Natural killer cell (primary cell): ENCODE data around the gene JPT2. TPM values are rescaled to one million over a fixed set of nuclear protein-coding genes. Genes with fewer than 3 reads are reported as not detected.

Source experiments
- ATAC-seq, 3 donors: fragments of 150-1000 bp in 2 of 3; fragments of 200-7000 bp in 1 of 3; cut with Tn5 transposase; 1 replicate in 1 of 3; 2 replicates in 2 of 3; pipeline ENCODE4 v1.10.0; 2021; ENCODE audit warnings: mild to moderate bottlenecking in 2 of 3, moderate library complexity in 2 of 3
- DNase-seq, 2 donors: peaks; one replicate each; pipeline versions ENCODE4 v3.0.0 to v3.0.0-alpha.2; 2013 to 2021; ENCODE audit warnings: mixed read lengths in 1 of 2
- H3K27ac ChIP-seq: one replicate; pipeline ENCODE4 v1.5.1; 2013; ENCODE audit warnings: mild to moderate bottlenecking, low read length
- H3K27me3 ChIP-seq: one replicate; pipeline ENCODE4 v1.6.1; 2013; ENCODE audit warnings: low read length; ENCODE audit not compliant: control insufficient read depth, insufficient read depth
- H3K36me3 ChIP-seq: one replicate; pipeline ENCODE4 v1.6.1; 2013; ENCODE audit warnings: low read length; ENCODE audit not compliant: control insufficient read depth, insufficient read depth
- H3K4me1 ChIP-seq: one replicate; pipeline ENCODE4 v1.6.1; 2013; ENCODE audit warnings: low read length; ENCODE audit not compliant: control insufficient read depth, insufficient read depth
- H3K4me3 ChIP-seq: one replicate; pipeline ENCODE4 v1.5.1; 2013; ENCODE audit warnings: low read length
- H3K9me3 ChIP-seq: one replicate; pipeline ENCODE4 v1.6.1; 2013; ENCODE audit warnings: low read length; ENCODE audit not compliant: control insufficient read depth, insufficient read depth
- H3K27ac Mint-ChIP-seq, 2 donors: one replicate each; pipeline ENCODE4 v1.8.0; 2022; ENCODE audit warnings: mild to moderate bottlenecking in 2 of 2, mixed read lengths in 2 of 2, moderate library complexity in 1 of 2
- H3K27me3 Mint-ChIP-seq, 2 donors: one replicate each; pipeline ENCODE4 v1.8.0; 2022; ENCODE audit warnings: low read depth in 2 of 2, mixed read lengths in 2 of 2
- H3K36me3 Mint-ChIP-seq: one replicate; pipeline ENCODE4 v1.8.0; 2022; ENCODE audit warnings: mixed read lengths
- H3K4me1 Mint-ChIP-seq, 2 donors: one replicate each; pipeline ENCODE4 v1.8.0; 2022; ENCODE audit warnings: mixed read lengths in 2 of 2
- H3K4me3 Mint-ChIP-seq: one replicate; pipeline ENCODE4 v1.8.0; 2022; ENCODE audit warnings: mild to moderate bottlenecking, moderate library complexity, mixed read lengths
- H3K9me3 Mint-ChIP-seq, 2 donors: one replicate each; pipeline ENCODE4 v1.8.0; 2022; ENCODE audit warnings: mixed read lengths in 2 of 2
- WGBS: methylation state at CpG from one replicate; pipeline ENCODE4 v1.1.7; 2013; ENCODE audit warnings: missing lambda C conversion rate; ENCODE audit not compliant: insufficient coverage; 5-methylcytosine and 5-hydroxymethylcytosine counted together
- intact Hi-C: fragments of 100-400 bp; cut with micrococcal nuclease; formaldehyde crosslinking; loops from one replicate; pipeline ENCODE4 v1.14.2; 2022
- total RNA-seq, 4 donors: library from RNA; stranded (reverse); fragments of 120-200 nt in 1 of 4; gene quantifications; one replicate each; pipeline versions ENCODE4 v1.2.3 to v1.2.4, GENCODE V29; 2013 to 2022
- TF ChIP-seq, protein P1 (sequence below): fragments of 200-600 bp; IDR thresholded peaks from one replicate; pipeline ENCODE4 v1.8.0; 2022; ENCODE audit warnings: antibody characterized with exemption

JPT2 gene
- total RNA-seq, 3 donors from 2014 or later (not counting 1 experiment from before 2014, with no cell fraction given) = 12.2 to 28.4 (median 14.2) TPM

DNA sequence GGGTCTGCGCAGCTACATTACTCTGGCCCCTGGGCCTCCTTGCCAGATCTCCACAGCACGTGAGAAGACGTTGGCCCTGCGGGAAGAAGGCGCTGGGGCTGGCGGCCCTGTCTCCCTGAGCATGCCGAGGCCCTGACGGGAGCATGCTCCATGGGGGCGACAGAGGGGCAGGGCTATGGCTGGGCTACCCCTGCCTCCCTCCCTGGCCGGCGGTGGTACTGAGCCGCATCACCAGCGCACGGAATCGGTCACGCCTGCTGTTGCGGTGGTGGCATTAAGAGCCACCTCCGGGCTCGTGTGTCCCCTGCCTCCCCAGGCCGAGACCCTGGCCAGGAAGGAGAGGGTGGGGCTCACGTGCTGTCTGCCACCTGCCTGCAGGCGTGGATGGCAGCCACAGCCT, 56.0 kb downstream of the JPT2 start:
- H3K4me3 ChIP-seq = no peak overlapping the region
- no peak overlapping the region for H3K27ac ChIP-seq
- Mint-ChIP-seq H3K36me3 (no peaks in the 10 kb centered on the region), H3K4me1 (peaks cover 0 to 4% of the 10 kb centered on the region in 2 donors), H3K4me3 (no peak overlapping the region), H3K9me3 (no peaks in the 10 kb centered on the region), H3K27me3 (no peaks in the 10 kb centered on the region), H3K27ac (no peak overlapping the region)
- H3K36me3 ChIP-seq = peaks cover 38% of the 10 kb centered on the region
- intact Hi-C loops = loop anchor here (1.0 kb wide), 1 partner anchor 11 kb away; no protein-coding TSS in a partner anchor
- WGBS = 97% methylated on average over 22 of the region's 22 CpGs
- TF ChIP-seq, protein P1, sequence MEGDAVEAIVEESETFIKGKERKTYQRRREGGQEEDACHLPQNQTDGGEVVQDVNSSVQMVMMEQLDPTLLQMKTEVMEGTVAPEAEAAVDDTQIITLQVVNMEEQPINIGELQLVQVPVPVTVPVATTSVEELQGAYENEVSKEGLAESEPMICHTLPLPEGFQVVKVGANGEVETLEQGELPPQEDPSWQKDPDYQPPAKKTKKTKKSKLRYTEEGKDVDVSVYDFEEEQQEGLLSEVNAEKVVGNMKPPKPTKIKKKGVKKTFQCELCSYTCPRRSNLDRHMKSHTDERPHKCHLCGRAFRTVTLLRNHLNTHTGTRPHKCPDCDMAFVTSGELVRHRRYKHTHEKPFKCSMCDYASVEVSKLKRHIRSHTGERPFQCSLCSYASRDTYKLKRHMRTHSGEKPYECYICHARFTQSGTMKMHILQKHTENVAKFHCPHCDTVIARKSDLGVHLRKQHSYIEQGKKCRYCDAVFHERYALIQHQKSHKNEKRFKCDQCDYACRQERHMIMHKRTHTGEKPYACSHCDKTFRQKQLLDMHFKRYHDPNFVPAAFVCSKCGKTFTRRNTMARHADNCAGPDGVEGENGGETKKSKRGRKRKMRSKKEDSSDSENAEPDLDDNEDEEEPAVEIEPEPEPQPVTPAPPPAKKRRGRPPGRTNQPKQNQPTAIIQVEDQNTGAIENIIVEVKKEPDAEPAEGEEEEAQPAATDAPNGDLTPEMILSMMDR = no peak
- no peaks in the 10 kb centered on the region for H3K9me3 ChIP-seq
- H3K4me1 ChIP-seq = no peaks in the 10 kb centered on the region
- no peak for DNase-seq
- ATAC-seq = no peak
- H3K27me3 ChIP-seq = no peaks in the 10 kb centered on the region

DNA sequence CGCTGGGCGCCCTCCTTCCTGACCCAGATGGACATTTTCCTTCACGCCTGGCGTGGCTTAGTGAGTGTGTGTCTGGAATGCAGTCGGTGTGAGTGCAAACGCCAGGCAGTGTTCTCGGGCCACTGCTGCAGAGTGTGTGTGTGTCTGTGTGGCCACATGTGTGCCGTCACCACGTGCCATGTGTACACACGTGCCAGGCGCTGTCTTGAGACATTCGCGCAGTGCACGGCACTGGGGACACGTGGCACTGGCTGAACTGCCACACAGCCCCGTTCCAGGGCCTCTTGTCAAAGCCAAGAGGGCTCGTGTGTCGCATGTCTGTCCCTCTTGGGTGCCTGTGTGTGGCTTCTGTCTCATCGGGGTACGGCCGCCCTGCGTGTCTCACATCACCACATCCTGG, 56.7 kb downstream of the JPT2 start:
- no peak overlapping the region for H3K4me3 ChIP-seq
- WGBS = 99% methylated on average over 22 of the region's 22 CpGs
- peaks cover 0 to 4% of the 10 kb centered on the region in 2 donors for H3K4me1 Mint-ChIP-seq
- no peak overlapping the region for H3K4me3 Mint-ChIP-seq
- H3K9me3 ChIP-seq = no peaks in the 10 kb centered on the region
- H3K9me3 Mint-ChIP-seq = no peaks in the 10 kb centered on the region
- ATAC-seq (no peak), DNase-seq (no peak)
- H3K4me1 ChIP-seq = no peaks in the 10 kb centered on the region
- H3K27me3 Mint-ChIP-seq = no peaks in the 10 kb centered on the region
- TF ChIP-seq, protein P1 = no peak
- H3K27me3 ChIP-seq = no peaks in the 10 kb centered on the region
- intact Hi-C loops = loop anchor here (1.0 kb wide), 1 partner anchor 12 kb away; no protein-coding TSS in a partner anchor
- H3K36me3 Mint-ChIP-seq = no peaks in the 10 kb centered on the region
- no peak overlapping the region for H3K27ac ChIP-seq
- peaks cover 32% of the 10 kb centered on the region for H3K36me3 ChIP-seq
- no peak overlapping the region for H3K27ac Mint-ChIP-seq

DNA sequence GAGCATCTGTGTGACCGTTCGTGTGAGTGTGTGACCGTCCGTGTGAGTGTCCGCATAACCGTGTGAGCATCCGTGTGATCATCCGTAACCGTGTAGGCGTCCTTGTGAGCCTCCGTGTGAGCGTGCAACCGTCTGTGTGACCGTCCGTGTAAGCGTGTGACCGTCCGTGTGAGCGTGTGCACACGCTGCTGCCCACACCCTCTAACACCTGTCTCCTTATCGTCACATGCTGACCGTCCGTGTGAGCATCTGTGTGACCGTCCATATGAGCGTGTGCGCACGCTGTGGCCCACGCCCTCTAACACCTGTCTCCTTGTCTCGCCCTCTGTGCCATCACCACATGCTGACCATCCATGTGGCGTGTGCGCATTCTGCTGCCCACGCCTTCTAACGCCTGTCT, 62.2 kb downstream of the JPT2 start:
- H3K36me3 Mint-ChIP-seq = peaks cover 5% of the 10 kb centered on the region
- no peaks in the 10 kb centered on the region for H3K9me3 Mint-ChIP-seq
- no peak for ATAC-seq
- H3K27me3 Mint-ChIP-seq = no peaks in the 10 kb centered on the region
- intact Hi-C loops = no loop called here
- H3K27ac Mint-ChIP-seq = no peak overlapping the region
- H3K27ac ChIP-seq = no peak overlapping the region
- H3K36me3 ChIP-seq = peaks cover 20% of the 10 kb centered on the region
- no peaks in the 10 kb centered on the region for H3K9me3 ChIP-seq
- peaks cover 7% of the 10 kb centered on the region in 2 donors for H3K4me1 Mint-ChIP-seq
- H3K27me3 ChIP-seq = no peaks in the 10 kb centered on the region
- DNase-seq = no peak
- 97% methylated on average over 33 of the region's 33 CpGs for WGBS
- H3K4me3 Mint-ChIP-seq = no peak overlapping the region
- TF ChIP-seq, protein P1 = no peak
- no peak overlapping the region for H3K4me3 ChIP-seq
- no peaks in the 10 kb centered on the region for H3K4me1 ChIP-seq

DNA sequence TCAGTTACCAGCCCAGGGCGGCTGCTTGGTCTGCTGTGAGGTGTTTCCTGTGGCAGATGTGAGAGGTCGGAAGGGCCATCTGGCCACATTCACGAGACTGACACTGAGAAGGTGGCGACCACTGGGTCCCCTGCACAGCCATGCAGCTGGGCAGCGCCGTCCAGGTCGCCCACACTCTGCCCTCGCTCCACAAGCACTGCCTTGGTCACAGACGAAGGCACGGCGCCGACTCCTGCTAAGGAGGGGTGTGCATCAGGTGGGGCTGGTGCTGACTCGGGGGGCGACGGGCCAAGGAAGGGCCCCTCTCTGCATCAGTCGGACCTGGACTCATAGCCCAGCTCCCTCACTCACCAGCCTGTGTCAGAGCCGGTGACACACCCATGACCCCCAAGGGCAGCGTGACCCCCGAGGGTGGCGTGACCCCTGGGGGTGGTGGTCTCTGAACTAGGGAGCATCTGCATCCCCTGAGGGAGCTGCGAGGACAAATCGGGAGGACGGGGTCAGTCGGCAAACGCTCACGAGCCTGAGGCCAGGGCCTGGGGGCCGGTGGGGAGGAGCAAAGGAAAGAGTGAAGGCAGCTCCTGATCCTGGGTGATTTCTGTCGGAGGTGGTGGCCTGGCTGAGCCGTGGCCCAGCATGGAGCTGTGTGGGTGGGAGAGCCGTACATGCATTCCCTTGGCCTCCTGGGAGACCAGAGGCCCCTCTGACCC, 62.9 kb downstream of the JPT2 start:
- Histone ChIP-seq H3K27ac (no peak overlapping the region), H3K27me3 (no peaks in the 10 kb centered on the region), H3K4me1 (no peaks in the 10 kb centered on the region), H3K9me3 (no peaks in the 10 kb centered on the region), H3K36me3 (peaks cover 24% of the 10 kb centered on the region), H3K4me3 (no peak overlapping the region)
- no peak overlapping the region for H3K4me3 Mint-ChIP-seq
- intact Hi-C loops = no loop called here
- DNase-seq = no peak
- no peaks in the 10 kb centered on the region for H3K9me3 Mint-ChIP-seq
- no peak overlapping the region for H3K27ac Mint-ChIP-seq
- TF ChIP-seq, protein P1 = no peak
- ATAC-seq = no peak
- 96% methylated on average over 30 of the region's 30 CpGs for WGBS
- peaks cover 7% of the 10 kb centered on the region in 2 donors for H3K4me1 Mint-ChIP-seq
- peaks cover 5% of the 10 kb centered on the region for H3K36me3 Mint-ChIP-seq
- no peaks in the 10 kb centered on the region for H3K27me3 Mint-ChIP-seq
